ENCODE measurements around the gene CAPN15. TPM values are rescaled to one million over a fixed set of nuclear protein-coding genes. Genes with fewer than 3 reads are reported as not detected.
A peak's percentile ranks its signal among the peaks of the same experiment; 100 is the strongest.

CAPN15 gene
- polyA plus RNA-seq, 1 donor, result 31.7 TPM

- DNase-seq, result peak; percentile 64
Observed at GRCh38 chr16:546909-547770, 19.6 kb downstream of the CAPN15 start.

- no peak for DNase-seq
Observed at GRCh38 chr16:548586-548985, 21.1 kb downstream of the CAPN15 start.

GRCh38 chr16:549544-550263 lies 22.2 kb downstream of the CAPN15 start:
- no peak for DNase-seq

- no peak for DNase-seq
Observed at GRCh38 chr16:551210-551609, 23.7 kb downstream of the CAPN15 start.

- no peak for DNase-seq
Observed at GRCh38 chr16:552171-552570, 24.7 kb downstream of the CAPN15 start.

- no peak for DNase-seq
Observed at GRCh38 chr16:553601-554296, 26.2 kb downstream of the CAPN15 start.

- DNase-seq, result no peak
Observed at GRCh38 chr16:554297-554621, 26.7 kb downstream of the CAPN15 start.

DNA sequence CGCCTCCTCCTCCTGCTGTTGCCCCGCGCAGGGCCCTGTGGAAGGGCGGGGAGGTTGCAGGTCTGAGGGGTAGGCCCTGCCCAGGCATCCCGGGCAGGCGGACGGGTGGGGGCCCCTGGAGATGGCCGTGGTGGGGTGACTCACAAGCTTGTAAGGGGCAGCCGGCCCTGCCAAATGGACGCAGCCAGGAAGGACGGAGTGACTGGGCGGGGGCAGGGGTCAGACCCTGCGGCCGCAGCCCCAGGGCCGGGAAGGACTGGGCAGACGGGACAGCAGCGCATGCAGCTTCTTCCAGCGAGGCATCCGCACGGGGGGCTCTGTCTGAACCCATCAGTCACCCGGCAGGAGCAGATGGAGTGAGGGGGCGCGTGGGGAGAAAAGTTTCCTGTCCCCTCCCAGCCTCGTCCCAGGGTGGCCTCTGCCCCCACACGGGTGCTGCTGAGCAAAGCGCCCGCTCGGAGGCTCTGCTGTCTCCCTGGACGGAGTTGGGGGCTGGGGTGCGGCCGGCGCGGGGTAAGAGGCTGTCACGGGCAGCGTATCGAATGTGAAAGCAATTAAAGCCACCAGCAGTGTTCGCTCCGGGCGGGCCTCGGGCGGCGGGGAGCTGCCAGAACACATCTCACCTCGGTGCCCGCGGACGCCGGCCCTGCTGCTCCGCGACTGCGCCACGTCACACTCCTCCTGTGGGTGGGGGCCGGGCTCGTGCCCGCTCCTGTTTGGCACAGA lies 27.3 kb downstream of the CAPN15 start:
- no peak for DNase-seq

DNA sequence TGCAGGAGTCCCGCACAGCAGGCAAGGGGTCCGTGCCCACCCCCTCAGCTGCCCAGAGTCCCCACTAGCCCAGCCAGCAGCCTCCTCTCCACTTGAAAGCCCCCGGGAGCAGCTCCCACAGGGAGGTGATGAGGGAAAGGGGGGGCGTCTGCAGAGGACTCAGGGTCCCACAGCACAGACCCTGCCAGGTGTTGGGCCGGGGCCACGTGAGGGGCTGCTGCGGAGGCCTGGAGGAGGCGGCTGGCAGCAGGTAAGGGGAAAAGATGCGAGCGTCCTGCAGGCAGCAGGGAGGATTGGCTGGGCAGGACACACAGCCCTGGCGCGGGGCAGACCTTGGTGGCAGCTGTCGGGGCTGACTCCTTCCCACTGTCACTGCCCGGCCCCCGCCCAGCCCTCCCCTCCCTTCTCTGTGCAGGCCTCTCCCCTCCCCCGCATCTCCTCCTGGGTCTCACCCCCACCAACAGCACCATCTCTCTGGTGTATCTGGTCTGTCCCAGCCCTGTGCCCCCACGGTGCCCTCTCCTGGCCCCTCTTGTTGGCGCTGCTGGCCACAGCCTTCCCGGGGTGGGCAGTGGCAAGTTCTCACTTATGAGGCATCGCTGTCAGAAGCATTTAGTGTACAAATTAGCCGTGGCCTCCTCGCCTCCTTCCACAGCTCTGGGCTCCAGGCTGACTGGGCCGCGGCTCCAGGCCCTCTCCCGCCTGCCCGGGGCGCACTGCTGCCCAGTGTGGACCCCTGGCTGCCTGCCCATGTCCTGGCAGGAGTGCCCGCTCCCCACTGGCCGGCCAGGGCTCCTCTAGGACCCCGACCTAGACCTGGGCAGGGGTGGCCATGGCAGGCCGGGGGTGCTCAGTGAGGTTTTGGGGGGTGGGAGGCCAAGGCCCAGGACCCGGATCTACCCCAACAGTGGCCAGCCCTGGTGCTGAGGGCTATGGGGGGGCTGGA lies 28.3 kb downstream of the CAPN15 start:
- DNase-seq, result no peak

DNA sequence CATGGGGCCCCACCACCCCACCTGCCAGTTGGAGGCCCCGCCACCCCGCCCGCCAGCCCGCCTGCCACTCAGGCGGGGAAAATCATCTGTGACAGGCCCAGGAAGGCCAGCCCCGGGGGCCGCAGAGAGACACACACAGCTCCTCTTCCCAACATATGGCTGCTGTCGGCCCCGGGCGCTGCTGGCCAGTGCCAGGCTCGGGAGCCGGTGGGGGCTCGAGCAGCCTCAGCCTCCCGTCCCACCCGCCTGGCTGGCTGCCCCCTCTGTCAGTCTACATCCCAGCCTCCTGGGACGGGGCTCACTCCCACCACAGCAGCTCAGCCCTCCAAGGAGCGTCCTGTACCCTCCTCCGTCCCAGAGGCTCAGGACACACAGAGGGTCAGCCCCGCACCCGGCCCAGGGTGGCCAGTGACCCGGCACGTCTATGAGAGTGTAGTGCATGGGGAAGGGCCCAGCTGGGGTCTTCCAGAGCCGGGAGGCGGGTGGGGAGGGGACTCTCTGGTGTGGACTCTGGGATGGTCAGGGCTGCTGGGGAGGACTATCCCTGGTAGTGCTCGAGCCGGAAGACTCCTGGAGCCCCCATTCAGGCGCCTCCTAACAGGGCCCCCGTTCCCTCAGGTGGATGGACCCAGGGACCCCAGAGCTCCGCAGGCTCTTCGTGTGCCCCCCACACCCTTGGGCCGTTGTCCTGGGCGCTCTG lies 29.1 kb downstream of the CAPN15 start:
- DNase-seq, result no peak

- no peak for DNase-seq
Observed at GRCh38 chr16:557463-558297, 30.2 kb downstream of the CAPN15 start.

DNA sequence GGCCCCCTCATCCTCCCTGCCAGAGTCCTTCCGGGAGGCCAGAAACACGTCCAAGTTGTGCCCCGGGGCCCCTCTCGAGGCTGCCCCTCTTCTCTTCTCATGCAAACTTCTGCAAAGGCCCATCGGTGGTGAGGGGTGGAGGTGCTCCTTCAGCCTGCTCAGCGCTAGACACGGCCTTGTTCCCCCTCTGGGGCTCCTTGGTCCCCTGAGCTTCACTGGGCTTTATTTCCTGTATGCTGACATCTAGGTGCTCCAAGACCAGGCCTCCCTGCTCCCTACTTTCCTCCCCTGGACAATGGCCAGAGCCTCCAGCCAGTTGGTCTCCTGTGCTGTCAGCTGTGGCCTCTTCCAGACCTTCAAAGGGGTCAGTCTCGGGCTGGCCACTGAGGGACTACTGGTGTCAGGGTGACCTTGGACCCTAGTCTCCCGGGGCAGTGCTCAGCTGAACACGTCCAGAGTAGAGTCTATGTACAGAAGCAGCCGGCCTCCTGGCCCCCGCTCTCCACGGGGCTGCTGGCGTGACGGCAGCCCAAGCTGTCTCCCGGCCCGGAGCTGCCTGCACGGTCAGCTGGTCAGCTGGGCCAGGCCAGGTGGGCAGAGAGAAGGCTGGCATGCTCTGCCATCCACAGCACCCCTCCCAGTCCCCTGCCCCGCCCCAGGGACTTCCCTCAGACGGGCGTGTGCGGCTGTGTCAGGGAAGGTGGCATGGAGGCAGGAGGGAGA lies 30.9 kb downstream of the CAPN15 start:
- no peak for DNase-seq

DNA sequence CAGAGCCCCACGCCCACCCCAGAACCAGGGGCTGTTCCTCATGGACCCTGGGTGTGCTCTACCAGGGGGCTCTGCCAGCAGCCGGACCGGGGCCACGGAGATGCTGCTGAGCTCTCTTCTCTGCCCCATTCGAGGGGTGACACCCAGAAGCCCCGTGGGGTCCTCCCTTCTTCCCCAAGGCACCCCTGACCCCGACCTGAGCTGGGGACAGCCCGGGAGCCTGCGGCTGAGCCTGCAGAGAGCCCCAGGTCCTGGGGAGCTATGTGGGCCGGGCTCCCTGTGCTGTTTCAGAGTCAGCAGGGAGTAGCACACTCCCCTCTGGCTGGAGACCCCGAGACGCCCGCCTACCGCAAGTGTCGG lies 31.5 kb downstream of the CAPN15 start:
- DNase-seq, result no peak

GRCh38 chr16:559411-560203 lies 32.1 kb downstream of the CAPN15 start:
- no peak for DNase-seq

- no peak for DNase-seq
Observed at GRCh38 chr16:560204-560700, 32.7 kb downstream of the CAPN15 start, which contains the start of gene PRR35. PRR35 (plus strand) TSS chr16:560394; CDS start chr16:563295, 2,901 bp downstream.

GRCh38 chr16:560701-561412 lies 33.3 kb downstream of the CAPN15 start:
- no peak for DNase-seq

DNA sequence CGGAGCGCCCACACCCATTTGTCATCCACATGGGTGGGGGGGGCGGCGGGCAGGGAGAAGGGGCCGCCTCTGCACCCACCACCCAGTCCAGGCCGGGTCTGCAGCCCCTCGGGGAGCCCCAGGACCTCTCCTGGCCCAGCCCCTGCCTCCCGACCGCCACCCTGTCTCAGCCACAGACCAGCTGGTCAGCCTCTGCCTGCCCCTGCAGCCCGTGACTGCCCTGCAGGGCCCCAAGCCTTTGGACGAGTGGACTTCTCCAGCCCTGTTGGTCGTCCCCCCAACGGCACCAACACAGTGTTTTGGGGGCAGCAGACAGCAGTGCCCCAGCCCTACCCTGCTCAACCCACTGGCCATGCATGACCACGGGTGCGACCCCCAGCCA lies 33.9 kb downstream of the CAPN15 start:
- DNase-seq, result no peak
